ENCODE measurements around the gene CPA5.

CPA5 gene

GRCh38 chr7:130379019-130379418, 34.4 kb downstream of the CPA5 start:
- DNase-seq (ENCODE audit: low read depth, low spot score), result no peak

- DNase-seq (ENCODE audit: low read depth, low spot score), result no peak
These were observed 34.9 kb downstream of the CPA5 start for GRCh38 chr7:130379532-130379920.

- no peak for DNase-seq (ENCODE audit: low read depth, low spot score)
These were observed 35.6 kb downstream of the CPA5 start, which contains the start of gene CPA1 for GRCh38 chr7:130379921-130380860. Gene CPA1, plus strand, starts transcription at chr7:130380494. Its CDS starts 27 bp downstream, at chr7:130380521.

- DNase-seq (ENCODE audit: low read depth, low spot score), result no peak
These were observed 36.3 kb downstream of the CPA5 start for GRCh38 chr7:130380861-130381455.

GRCh38 chr7:130381468-130382312, 37.1 kb downstream of the CPA5 start:
- no peak for DNase-seq (ENCODE audit: low read depth, low spot score)

- no peak for DNase-seq (ENCODE audit: low read depth, low spot score)
These were observed 38.8 kb downstream of the CPA5 start for GRCh38 chr7:130383187-130383980.

GRCh38 chr7:130384371-130384801, 39.8 kb downstream of the CPA5 start:
- no peak for DNase-seq (ENCODE audit: low read depth, low spot score)

GRCh38 chr7:130384841-130385599, 40.4 kb downstream of the CPA5 start:
- no peak for DNase-seq (ENCODE audit: low read depth, low spot score)

- DNase-seq (ENCODE audit: low read depth, low spot score), result no peak
These were observed 41.0 kb downstream of the CPA5 start for GRCh38 chr7:130385600-130386066.

GRCh38 chr7:130386876-130387275, 42.3 kb downstream of the CPA5 start:
- DNase-seq (ENCODE audit: low read depth, low spot score), result no peak

GRCh38 chr7:130387306-130387627, 42.7 kb downstream of the CPA5 start:
- DNase-seq (ENCODE audit: low read depth, low spot score), result no peak

GRCh38 chr7:130387628-130388403, 43.2 kb downstream of the CPA5 start:
- peak; percentile 92 for DNase-seq (ENCODE audit: low read depth, low spot score)

- DNase-seq (ENCODE audit: low read depth, low spot score), result no peak
These were observed 44.1 kb downstream of the CPA5 start for GRCh38 chr7:130388671-130389070.

- no peak for DNase-seq (ENCODE audit: low read depth, low spot score)
These were observed 45.9 kb downstream of the CPA5 start for GRCh38 chr7:130390486-130390885.

GRCh38 chr7:130393101-130393561, 48.5 kb downstream of the CPA5 start:
- no peak for DNase-seq (ENCODE audit: low read depth, low spot score)

- no peak for DNase-seq (ENCODE audit: low read depth, low spot score)
These were observed 49.3 kb downstream of the CPA5 start for GRCh38 chr7:130393841-130394411.

GRCh38 chr7:130394421-130395195, 50.0 kb downstream of the CPA5 start:
- DNase-seq (ENCODE audit: low read depth, low spot score), result no peak

GRCh38 chr7:130395421-130395820, 50.8 kb downstream of the CPA5 start:
- DNase-seq (ENCODE audit: low read depth, low spot score), result no peak

All from brain pericyte (primary cell).